Left ventricle myocardium inferior (tissue), 1 donor: ENCODE measurements around the gene TBPL2. TPM values are rescaled to one million over a fixed set of nuclear protein-coding genes. Genes with fewer than 3 reads are reported as not detected.

ENCODE experiments used
- DNase-seq: peaks from one replicate; pipeline ENCODE4 v3.0.0-alpha.2; 2020
- H3K27ac ChIP-seq: fragments of 200-600 bp; replicated peaks from 2 replicates; pipeline ENCODE4 v1.8.0; 2021
- H3K27me3 ChIP-seq: fragments of 200-600 bp; 2 replicates; pipeline ENCODE4 v1.8.0; 2021; ENCODE audit warnings: low read depth
- H3K36me3 ChIP-seq: fragments of 200-600 bp; 2 replicates; pipeline ENCODE4 v1.8.0; 2021
- H3K4me1 ChIP-seq: fragments of 200-600 bp; 2 replicates; pipeline ENCODE4 v1.8.0; 2021
- H3K4me3 ChIP-seq: fragments of 200-600 bp; 2 replicates; pipeline ENCODE4 v1.8.0; 2021; ENCODE audit warnings: mild to moderate bottlenecking, moderate library complexity
- H3K9me3 ChIP-seq: fragments of 200-600 bp; replicated peaks from 2 replicates; pipeline ENCODE4 v1.8.0; 2021
- CTCF ChIP-seq: fragments of 200-600 bp; IDR thresholded peaks from 2 replicates; pipeline ENCODE4 v1.8.0; 2021; ENCODE audit warnings: antibody characterized with exemption, mild to moderate bottlenecking, borderline replicate concordance
- intact Hi-C: fragments of 100-400 bp; cut with micrococcal nuclease; formaldehyde crosslinking; loops from one replicate; pipeline ENCODE4 v1.11.0; 2022
- total RNA-seq: library from RNA; stranded (reverse); fragmentation: NEBNext Ultra II Directional; extraction: Animal tissue kit (Norgen Biotek cat#: 25700); gene quantifications from one replicate; pipeline ENCODE4 v1.2.1, GENCODE V29; 2021
- donor health status: DM: no; HTN: yes; CAD: no; lungs with severe emphysema.

TBPL2 gene
- total RNA-seq, 1 donor from 2014 or later, result not detected

- peak overlapping the region; percentile 95 for H3K27ac ChIP-seq
- no peaks in the 10 kb centered on the region for H3K27me3 ChIP-seq
- peaks cover 35% of the 10 kb centered on the region for H3K4me1 ChIP-seq
- H3K9me3 ChIP-seq, result no peaks in the 10 kb centered on the region
- H3K4me3 ChIP-seq, result peak overlapping the region; percentile 82
- no peaks in the 10 kb centered on the region for H3K36me3 ChIP-seq
- DNase-seq, result no peak
- no peak for TF ChIP-seq CTCF
- intact Hi-C loops, result loop anchor here (10.0 kb wide), 1 partner anchor 196 kb away; no protein-coding TSS in a partner anchor
These were observed 29.5 kb downstream of the TBPL2 start for GRCh38 chr14:55410876-55411275.

GRCh38 chr14:55404173-55404854 lies 36.1 kb downstream of the TBPL2 start:
- Histone ChIP-seq H3K27ac (peak overlapping the region; percentile 32), H3K36me3 (no peaks in the 10 kb centered on the region), H3K27me3 (no peaks in the 10 kb centered on the region), H3K4me3 (no peak overlapping the region), H3K4me1 (peaks cover 29% of the 10 kb centered on the region), H3K9me3 (no peaks in the 10 kb centered on the region)
- intact Hi-C loops, result no loop called here
- DNase-seq, result no peak
- TF ChIP-seq CTCF, result no peak

GRCh38 chr14:55401751-55402150 lies 38.7 kb downstream of the TBPL2 start:
- Histone ChIP-seq H3K27me3 (no peaks in the 10 kb centered on the region), H3K27ac (peak overlapping the region; percentile 15), H3K9me3 (no peaks in the 10 kb centered on the region), H3K4me3 (no peak overlapping the region), H3K4me1 (peaks cover 49% of the 10 kb centered on the region), H3K36me3 (peaks cover 2% of the 10 kb centered on the region)
- TF ChIP-seq CTCF, result no peak
- intact Hi-C loops, result no loop called here
- DNase-seq, result no peak

- DNase-seq, result no peak
- H3K9me3 ChIP-seq, result no peaks in the 10 kb centered on the region
- intact Hi-C loops, result no loop called here
These were observed 40.6 kb downstream of the TBPL2 start for GRCh38 chr14:55399852-55400251.

GRCh38 chr14:55399183-55399582 lies 41.2 kb downstream of the TBPL2 start:
- intact Hi-C loops, result no loop called here
- Histone ChIP-seq H3K27me3 (no peaks in the 10 kb centered on the region), H3K27ac (peak overlapping the region; percentile 54), H3K4me1 (peaks cover 39% of the 10 kb centered on the region), H3K9me3 (no peaks in the 10 kb centered on the region), H3K4me3 (no peak overlapping the region), H3K36me3 (peaks cover 27% of the 10 kb centered on the region)
- no peak for DNase-seq
- no peak for TF ChIP-seq CTCF

More at GRCh38 chr14:55399852-55400251, 40.6 kb downstream of the TBPL2 start:
- Histone ChIP-seq H3K4me1 (peaks cover 46% of the 10 kb centered on the region), H3K27ac (peak overlapping the region; percentile 54), H3K27me3 (no peaks in the 10 kb centered on the region), H3K4me3 (no peak overlapping the region), H3K36me3 (peaks cover 20% of the 10 kb centered on the region)
- no peak for TF ChIP-seq CTCF
